Esophagus muscularis mucosa (tissue), 2 donors: Measurements from ENCODE around the gene MPRIP.

Source experiments
- EP300 ChIP-seq: sonication (generic); formaldehyde crosslinking; IDR thresholded peaks from one replicate; pipeline ENCODE4 v1.6.1; 2017; ENCODE audit warnings: antibody characterized with exemption
- POLR2A ChIP-seq: fragments of 450-650 bp; IDR thresholded peaks from one replicate; pipeline ENCODE4 v1.6.1; 2017; ENCODE audit warnings: antibody characterized with exemption, moderate library complexity, mild to moderate bottlenecking, low read depth

GRCh38 chr17:17172001-17172939 lies 130.0 kb downstream of the MPRIP start:
- TF ChIP-seq EP300 (no peak), POLR2A (no peak)
